Smooth muscle cell (in vitro differentiated cells): Measurements from ENCODE around the gene UBLCP1. TPM values are rescaled to one million over a fixed set of nuclear protein-coding genes. Genes with fewer than 3 reads are reported as not detected.
A peak's percentile ranks its signal among the peaks of the same experiment; 100 is the strongest.
"Not testable (repeated sequence)": the region's sequence is repeated elsewhere in the genome, so short reads cannot be mapped to it uniquely, and the experiment has no call there.

Experiments used
- DNase-seq: peaks from one replicate; lab custom pipeline; 2025; ENCODE audit not compliant: unreplicated experiment; lab: John Stamatoyannopoulos, UW
- H2AFZ ChIP-seq: fragments of 200-600 bp; sonication (generic); 2 replicates; pipeline ENCODE4 v1.6.0; 2016; ENCODE audit warnings: antibody characterized with exemption, low read depth, mild to moderate bottlenecking
- H3F3A ChIP-seq: fragments of 200-600 bp; sonication (generic); 2 replicates; pipeline ENCODE4 v1.6.0; 2017; ENCODE audit warnings: antibody characterized with exemption, low read depth
- H3K27ac ChIP-seq: fragments of 200-600 bp; sonication (generic); 2 replicates; pipeline ENCODE4 v1.5.1; 2016; ENCODE audit warnings: low read depth, mild to moderate bottlenecking
- H3K27me3 ChIP-seq: fragments of 200-600 bp; sonication (generic); 2 replicates; pipeline ENCODE4 v1.6.1; 2016; ENCODE audit warnings: low read depth, mild to moderate bottlenecking
- H3K36me3 ChIP-seq: fragments of 200-600 bp; sonication (generic); 2 replicates; pipeline ENCODE4 v1.5.1; 2016; ENCODE audit warnings: low read depth
- H3K4me1 ChIP-seq: fragments of 200-600 bp; sonication (generic); 2 replicates; pipeline ENCODE4 v1.5.1; 2016; ENCODE audit warnings: low read depth
- H3K4me2 ChIP-seq: fragments of 200-600 bp; sonication (generic); 2 replicates; pipeline ENCODE4 v1.6.0; 2016; ENCODE audit warnings: mild to moderate bottlenecking
- H3K4me3 ChIP-seq: fragments of 200-600 bp; sonication (generic); 2 replicates; pipeline ENCODE4 v1.5.1; 2016; ENCODE audit warnings: mild to moderate bottlenecking
- H3K79me2 ChIP-seq: fragments of 200-600 bp; sonication (generic); 2 replicates; pipeline ENCODE4 v1.6.0; 2016; ENCODE audit warnings: low read depth, mild to moderate bottlenecking
- H3K9ac ChIP-seq: fragments of 200-600 bp; sonication (generic); 2 replicates; pipeline ENCODE4 v1.6.0; 2016; ENCODE audit warnings: low read depth
- H3K9me3 ChIP-seq: fragments of 200-600 bp; sonication (generic); replicated peaks from 2 replicates; pipeline ENCODE4 v1.5.1; 2016; ENCODE audit warnings: low read depth
- H4K20me1 ChIP-seq: fragments of 200-600 bp; sonication (generic); 2 replicates; pipeline ENCODE4 v1.6.0; 2016; ENCODE audit warnings: low read depth
- WGBS: methylation state at CpG from one replicate; pipeline ENCODE4 v1.1.7; 2016; ENCODE audit warnings: low lambda C conversion rate; 5-methylcytosine and 5-hydroxymethylcytosine counted together
- polyA plus RNA-seq: library from polyadenylated mRNA; unstranded; fragments of >200 nt; fragmentation: Nextera tagmentation; extraction: Ambion mirVana; gene quantifications from 2 replicates; pipeline ENCODE4 v1.2.1, GENCODE V29; 2016
- total RNA-seq: library from RNA; depleted of rRNA; stranded (reverse); fragments of >200 nt; gene quantifications from 2 replicates; pipeline ENCODE4 v1.2.3, GENCODE V29; 2014
- TF ChIP-seq, protein P1 (sequence below): fragments of 200-600 bp; sonication (generic); IDR thresholded peaks from 2 replicates; pipeline ENCODE4 v1.5.1; 2017; ENCODE audit warnings: borderline replicate concordance, mild to moderate bottlenecking, antibody characterized with exemption; ENCODE audit not compliant: insufficient read depth, poor library complexity, severe bottlenecking

Gene UBLCP1
- total and polyA plus RNA-seq, 2 experiments from 2014 or later: 32.9 to 44.1 TPM

DNA sequence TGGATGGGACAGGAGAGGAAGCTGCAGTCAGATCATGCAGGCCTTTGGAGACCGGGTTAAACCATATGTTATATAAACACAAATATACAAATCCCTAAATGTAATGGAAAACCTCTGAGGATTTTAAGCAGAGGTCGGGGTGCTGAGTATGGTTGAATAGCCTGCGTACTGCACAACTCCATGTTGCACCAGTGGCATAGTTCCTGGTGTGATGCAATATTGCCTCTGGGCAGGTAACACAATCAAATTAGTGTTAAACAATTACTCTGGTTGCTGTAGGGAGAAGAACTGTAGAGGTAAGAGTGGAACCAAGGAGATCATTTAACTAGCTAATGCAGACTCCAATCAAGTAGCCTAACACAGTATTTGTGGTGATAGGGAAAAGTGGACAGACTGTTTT lies 32.4 kb upstream of the UBLCP1 start:
- Histone ChIP-seq H3K79me2 (no peaks in the 10 kb centered on the region), H3K4me1 (peaks cover 6% of the 10 kb centered on the region), H3K9ac (no peak overlapping the region), H3K27ac (no peak overlapping the region), H3K4me3 (no peak overlapping the region), H3K36me3 (no peaks in the 10 kb centered on the region), H3F3A (no peaks in the 10 kb centered on the region), H3K27me3 (no peaks in the 10 kb centered on the region), H2AFZ (no peak overlapping the region), H3K9me3 (no peaks in the 10 kb centered on the region), H4K20me1 (no peaks in the 10 kb centered on the region), H3K4me2 (no peak overlapping the region)
- TF ChIP-seq, protein P1, sequence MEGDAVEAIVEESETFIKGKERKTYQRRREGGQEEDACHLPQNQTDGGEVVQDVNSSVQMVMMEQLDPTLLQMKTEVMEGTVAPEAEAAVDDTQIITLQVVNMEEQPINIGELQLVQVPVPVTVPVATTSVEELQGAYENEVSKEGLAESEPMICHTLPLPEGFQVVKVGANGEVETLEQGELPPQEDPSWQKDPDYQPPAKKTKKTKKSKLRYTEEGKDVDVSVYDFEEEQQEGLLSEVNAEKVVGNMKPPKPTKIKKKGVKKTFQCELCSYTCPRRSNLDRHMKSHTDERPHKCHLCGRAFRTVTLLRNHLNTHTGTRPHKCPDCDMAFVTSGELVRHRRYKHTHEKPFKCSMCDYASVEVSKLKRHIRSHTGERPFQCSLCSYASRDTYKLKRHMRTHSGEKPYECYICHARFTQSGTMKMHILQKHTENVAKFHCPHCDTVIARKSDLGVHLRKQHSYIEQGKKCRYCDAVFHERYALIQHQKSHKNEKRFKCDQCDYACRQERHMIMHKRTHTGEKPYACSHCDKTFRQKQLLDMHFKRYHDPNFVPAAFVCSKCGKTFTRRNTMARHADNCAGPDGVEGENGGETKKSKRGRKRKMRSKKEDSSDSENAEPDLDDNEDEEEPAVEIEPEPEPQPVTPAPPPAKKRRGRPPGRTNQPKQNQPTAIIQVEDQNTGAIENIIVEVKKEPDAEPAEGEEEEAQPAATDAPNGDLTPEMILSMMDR: no peak
- DNase-seq: no peak
- WGBS: 85% methylated on average over 3 of the region's 3 CpGs

DNA sequence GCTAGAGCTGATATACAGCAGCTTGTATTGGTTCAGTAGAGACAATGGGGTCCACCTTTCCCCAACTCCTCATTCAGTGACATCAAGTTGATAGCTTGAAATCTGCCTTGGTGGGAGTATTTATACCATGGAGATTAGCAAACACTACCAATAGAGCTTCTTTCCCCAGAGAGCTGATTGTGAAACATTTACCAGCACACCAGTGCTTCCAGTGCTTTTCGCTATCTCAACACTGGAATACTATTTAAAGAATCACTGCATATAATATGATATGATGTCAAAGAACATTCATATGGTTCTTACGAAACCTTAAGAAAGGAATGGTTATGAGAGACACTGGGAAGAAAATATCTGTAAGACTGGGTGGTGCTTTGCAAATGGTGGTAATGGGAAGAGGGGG lies 31.9 kb upstream of the UBLCP1 start:
- Histone ChIP-seq H3K4me2 (no peak overlapping the region), H3K9ac (no peak overlapping the region), H3K27me3 (no peaks in the 10 kb centered on the region), H3K27ac (no peak overlapping the region), H3K4me3 (no peak overlapping the region), H3K4me1 (peaks cover 6% of the 10 kb centered on the region), H3F3A (no peaks in the 10 kb centered on the region), H3K9me3 (no peaks in the 10 kb centered on the region), H2AFZ (no peak overlapping the region), H3K36me3 (no peaks in the 10 kb centered on the region), H4K20me1 (no peaks in the 10 kb centered on the region), H3K79me2 (no peaks in the 10 kb centered on the region)
- TF ChIP-seq, protein P1: no peak
- no peak for DNase-seq
- WGBS: 55% methylated on average over 2 of the region's 2 CpGs

DNA sequence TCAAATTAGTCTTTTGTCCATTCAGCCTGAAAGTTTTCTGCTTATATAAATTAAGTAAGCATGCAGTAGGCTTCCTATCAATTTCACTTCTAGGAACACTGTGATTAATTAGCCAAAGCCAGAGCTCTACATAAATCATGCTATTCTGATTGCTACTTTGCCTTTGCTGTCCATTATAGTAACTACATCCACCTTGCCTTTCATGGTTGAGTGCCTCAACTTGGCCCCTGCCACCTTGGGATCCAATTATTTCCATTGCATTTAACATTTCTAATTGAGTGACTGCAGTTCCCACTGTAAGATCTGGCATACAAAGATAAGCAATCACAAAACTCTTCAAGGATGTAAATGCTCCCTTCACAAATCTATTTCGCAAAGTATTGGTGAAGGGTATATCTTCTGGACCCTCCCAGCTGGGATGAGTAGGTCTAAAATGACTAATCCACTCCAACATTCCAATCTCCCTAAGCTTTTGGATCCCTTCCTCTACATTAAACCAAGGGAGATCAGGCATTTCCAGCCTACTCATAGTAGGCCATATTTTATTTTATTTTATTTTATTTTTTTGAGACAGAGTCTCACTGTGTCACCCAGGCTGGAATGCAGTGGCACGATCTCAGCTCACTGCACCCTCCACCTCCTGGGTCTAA lies 27.1 kb upstream of the UBLCP1 start:
- H4K20me1 ChIP-seq, H2AFZ ChIP-seq: not testable (repeated sequence)
- WGBS: 94% methylated on average over 2 of the region's 2 CpGs

DNA sequence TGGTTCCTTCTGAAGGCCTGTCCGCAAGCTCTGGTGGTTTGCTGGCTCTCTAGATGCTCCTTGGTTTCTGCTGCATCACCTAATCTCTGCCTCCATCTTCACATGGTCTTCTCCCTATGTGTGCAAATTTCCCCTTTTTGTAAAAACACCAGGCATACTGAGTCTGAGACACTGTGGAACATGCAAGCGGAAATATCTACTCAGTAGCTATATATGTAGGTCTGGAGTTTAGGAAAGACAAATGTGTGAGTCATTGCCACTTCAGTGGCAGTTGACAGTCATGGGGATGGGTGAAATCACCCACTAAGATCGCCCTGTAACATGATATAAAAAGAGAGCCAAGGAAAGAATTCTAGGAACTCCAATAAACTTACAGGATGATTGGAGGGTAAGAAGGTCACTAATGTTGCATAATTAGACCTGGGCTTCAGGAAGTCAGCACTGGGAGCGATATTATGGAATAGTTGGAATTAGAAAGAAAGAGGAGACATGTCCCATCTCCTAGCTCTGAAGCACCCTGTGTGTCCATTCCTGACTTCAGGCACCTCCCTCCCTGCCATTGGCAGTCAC lies 22.7 kb upstream of the UBLCP1 start:
- no peaks in the 10 kb centered on the region for H3K4me1 ChIP-seq
- no peak overlapping the region for H3K4me3 ChIP-seq
- H3K79me2 ChIP-seq: no peaks in the 10 kb centered on the region
- no peaks in the 10 kb centered on the region for H3K9me3 ChIP-seq
- TF ChIP-seq, protein P1: no peak
- H3K27me3 ChIP-seq: peaks cover 2% of the 10 kb centered on the region
- H3K9ac ChIP-seq: peak overlapping the region; percentile 2
- no peaks in the 10 kb centered on the region for H4K20me1 ChIP-seq
- H3K36me3 ChIP-seq: no peaks in the 10 kb centered on the region
- H3F3A ChIP-seq: peaks cover 4% of the 10 kb centered on the region
- peak overlapping the region; percentile 53 for H3K4me2 ChIP-seq
- peak overlapping the region; percentile 76 for H3K27ac ChIP-seq
- no peak for DNase-seq
- H2AFZ ChIP-seq: no peak overlapping the region
- WGBS: 40% methylated on average over 4 of the region's 4 CpGs

More for the DNA sequence above, 27.1 kb upstream of the UBLCP1 start:
- not testable (repeated sequence) for H3K4me1 ChIP-seq, H3F3A ChIP-seq, H3K79me2 ChIP-seq, H3K4me2 ChIP-seq, H3K36me3 ChIP-seq, H3K4me3 ChIP-seq, DNase-seq, H3K27ac ChIP-seq, H3K9ac ChIP-seq, H3K27me3 ChIP-seq, H3K9me3 ChIP-seq
